HG03039 (cell line): Measurements from ENCODE around the gene KIF5A.
"Not testable (repeated sequence)": the region's sequence is repeated elsewhere in the genome, so short reads cannot be mapped to it uniquely, and the experiment has no call there.

Source experiments
- ATAC-seq: cut with Tn5 transposase; IDR thresholded peaks from one replicate; pipeline ENCODE4 v1.9.1; 2021; ENCODE audit warnings: mild to moderate bottlenecking, moderate library complexity; ENCODE audit not compliant: unreplicated experiment

The KIF5A gene

DNA sequence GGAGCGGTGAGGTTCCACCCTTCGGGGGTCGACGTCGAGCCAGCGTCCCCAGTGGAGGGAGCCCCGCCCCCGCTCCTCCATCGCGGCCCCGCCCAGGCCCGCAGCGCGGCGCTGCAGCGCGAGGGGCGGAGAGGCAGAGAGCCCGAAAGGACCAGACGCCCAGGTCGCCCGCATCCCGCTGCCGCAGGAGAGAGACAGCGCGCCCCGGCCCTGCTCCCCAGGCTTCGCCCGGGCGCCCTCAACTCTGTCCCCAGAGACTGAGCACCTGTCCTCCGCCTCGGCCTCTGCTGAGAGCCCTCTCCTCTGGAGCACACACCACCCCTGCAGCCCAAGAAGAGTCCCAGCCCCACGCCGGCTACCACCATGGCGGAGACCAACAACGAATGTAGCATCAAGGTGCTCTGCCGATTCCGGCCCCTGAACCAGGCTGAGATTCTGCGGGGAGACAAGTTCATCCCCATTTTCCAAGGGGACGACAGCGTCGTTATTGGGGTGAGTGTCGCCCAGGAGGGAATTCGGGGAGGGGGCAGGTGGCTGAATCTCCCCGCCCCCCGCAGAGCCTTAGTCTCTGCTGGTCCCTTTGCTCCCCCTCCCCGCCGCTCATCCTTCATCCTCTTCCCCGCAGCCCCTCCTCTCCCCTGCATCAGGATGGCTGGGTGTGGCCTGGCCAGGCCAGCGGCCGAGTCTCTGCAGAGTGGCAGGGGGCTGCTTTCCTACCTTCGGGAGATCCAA is at the start of gene KIF5A:
Gene KIF5A, plus strand, starts transcription at position 136 of the 732 bp plus-strand sequence. Its CDS starts 228 bp downstream, at position 364.
- ATAC-seq: no peak

- ATAC-seq: no peak
These were observed 49.6 kb upstream of the KIF5A start for GRCh38 chr12:57500213-57500612.

- not testable (repeated sequence) for ATAC-seq
These were observed 47.4 kb upstream of the KIF5A start for GRCh38 chr12:57502311-57502969.

DNA sequence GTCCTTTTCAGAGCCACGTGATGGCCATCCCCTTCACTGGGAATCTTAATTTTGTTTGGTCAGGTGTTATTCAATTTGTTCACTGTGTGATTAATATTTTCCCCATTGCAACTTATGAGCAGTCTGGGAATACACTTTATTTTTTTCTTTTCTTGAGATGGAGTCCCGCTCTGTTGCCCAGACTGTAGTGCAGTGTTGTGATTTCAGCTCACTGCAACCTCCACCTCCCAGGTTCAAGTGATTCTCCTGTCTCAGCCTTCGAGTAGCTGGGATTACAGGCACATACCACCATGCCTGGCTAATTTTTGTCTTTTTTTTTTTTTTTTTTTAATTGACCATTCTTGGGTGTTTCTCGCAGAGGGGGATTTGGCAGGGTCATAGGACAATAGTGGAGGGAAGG is 43.3 kb upstream of the KIF5A start:
- not testable (repeated sequence) for ATAC-seq

DNA sequence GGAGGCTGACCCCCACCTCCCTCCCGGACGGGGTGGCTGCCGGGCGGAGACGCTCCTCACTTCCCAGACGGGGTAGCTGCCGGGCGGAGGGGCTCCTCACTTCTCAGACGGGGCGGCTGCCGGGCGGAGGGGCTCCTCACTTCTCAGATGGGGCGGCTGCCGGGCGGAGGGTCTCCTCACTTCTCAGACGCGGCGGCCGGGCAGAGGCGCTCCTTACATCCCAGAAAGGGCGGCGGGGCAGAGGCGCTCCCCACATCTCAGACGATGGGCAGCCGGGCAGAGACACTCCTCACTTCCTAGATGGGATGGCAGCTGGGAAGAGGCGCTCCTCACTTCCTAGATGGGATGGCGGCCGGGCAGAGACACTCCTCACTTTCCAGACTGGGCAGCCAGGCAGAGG is 42.0 kb upstream of the KIF5A start:
- ATAC-seq: not testable (repeated sequence)

DNA sequence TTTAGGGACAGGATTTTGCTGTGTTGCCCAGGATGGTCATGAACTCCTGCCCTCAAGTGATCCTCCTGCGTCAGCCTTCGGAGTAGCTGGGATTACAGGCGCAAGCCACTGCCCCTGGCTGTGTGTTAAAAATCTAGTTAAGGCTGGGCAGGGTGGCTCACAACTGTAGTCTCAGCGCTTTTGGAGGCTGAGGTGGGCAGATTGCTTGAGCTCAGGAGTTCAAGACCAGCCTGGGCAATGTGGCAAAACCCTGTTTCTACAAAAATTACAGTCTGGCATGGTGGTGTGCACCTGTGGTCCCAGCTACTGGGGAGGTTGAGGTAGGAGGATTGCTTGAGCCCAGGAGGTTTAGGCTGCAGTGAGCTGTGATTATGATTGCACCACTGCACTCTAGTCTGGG is 38.7 kb upstream of the KIF5A start:
- no peak for ATAC-seq

DNA sequence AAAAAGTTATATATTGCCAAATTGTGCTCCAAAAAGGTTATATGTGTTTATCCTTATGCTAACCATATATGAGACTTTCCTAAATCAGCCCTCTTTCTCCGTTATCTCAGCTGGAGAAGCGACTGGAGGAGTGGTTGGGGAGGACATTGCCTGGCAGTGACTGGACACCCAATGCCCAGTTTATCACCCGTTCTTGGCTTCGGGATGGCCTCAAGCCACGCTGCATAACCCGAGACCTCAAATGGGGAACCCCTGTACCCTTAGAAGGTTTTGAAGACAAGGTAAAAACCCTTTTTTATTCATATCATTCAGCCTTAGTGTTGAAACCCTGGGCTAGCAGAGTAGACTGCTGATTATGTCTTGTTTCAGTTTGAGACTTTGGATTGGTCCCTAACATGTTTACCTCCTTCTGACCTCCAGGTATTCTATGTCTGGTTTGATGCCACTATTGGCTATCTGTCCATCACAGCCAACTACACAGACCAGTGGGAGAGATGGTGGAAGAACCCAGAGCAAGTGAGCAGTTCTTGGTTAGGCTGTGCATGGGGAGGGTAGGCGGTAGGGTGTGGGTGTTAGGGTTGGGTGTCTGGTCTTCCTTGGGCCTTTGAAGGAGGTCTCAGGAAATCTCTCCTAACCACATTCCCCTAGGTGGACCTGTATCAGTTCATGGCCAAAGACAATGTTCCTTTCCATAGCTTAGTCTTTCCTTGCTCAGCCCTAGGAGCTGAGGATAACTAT is 38.1 kb upstream of the KIF5A start:
- no peak for ATAC-seq

DNA sequence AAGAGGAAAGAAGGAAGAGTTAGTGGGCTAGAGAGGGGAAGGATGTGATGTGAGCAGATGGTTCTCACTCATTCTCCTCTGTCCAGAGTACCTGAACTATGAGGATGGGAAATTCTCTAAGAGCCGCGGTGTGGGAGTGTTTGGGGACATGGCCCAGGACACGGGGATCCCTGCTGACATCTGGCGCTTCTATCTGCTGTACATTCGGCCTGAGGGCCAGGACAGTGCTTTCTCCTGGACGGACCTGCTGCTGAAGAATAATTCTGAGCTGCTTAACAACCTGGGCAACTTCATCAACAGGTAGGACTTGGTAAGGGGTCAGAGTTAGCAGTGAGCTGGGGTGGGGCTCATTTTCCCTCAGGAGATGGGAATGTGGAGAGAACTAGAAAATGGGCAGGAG is 37.2 kb upstream of the KIF5A start:
- no peak for ATAC-seq

DNA sequence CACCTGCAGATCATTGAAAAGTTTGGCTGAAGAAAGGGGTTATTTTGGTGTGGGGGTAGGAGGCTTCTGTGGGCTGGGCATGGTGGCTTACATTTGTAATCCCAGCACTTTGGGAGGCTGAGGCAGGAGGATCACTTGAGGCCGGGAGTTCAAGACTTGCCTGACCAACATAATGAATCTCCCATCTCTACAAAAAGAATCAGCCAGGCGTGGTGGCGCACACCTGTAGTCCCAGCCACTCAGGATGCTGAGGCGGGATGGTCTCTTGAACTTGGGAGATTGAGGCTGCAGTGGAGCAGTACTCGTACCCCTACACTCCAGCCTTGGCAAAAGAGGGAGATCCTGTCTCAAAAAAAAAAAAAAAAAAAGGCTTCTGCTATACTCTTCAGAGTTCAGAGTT is 36.6 kb upstream of the KIF5A start:
- no peak for ATAC-seq

- ATAC-seq: not testable (repeated sequence)
These were observed 36.2 kb upstream of the KIF5A start for GRCh38 chr12:57513677-57514076.

- not testable (repeated sequence) for ATAC-seq
These were observed 35.6 kb upstream of the KIF5A start for GRCh38 chr12:57514246-57514645.

DNA sequence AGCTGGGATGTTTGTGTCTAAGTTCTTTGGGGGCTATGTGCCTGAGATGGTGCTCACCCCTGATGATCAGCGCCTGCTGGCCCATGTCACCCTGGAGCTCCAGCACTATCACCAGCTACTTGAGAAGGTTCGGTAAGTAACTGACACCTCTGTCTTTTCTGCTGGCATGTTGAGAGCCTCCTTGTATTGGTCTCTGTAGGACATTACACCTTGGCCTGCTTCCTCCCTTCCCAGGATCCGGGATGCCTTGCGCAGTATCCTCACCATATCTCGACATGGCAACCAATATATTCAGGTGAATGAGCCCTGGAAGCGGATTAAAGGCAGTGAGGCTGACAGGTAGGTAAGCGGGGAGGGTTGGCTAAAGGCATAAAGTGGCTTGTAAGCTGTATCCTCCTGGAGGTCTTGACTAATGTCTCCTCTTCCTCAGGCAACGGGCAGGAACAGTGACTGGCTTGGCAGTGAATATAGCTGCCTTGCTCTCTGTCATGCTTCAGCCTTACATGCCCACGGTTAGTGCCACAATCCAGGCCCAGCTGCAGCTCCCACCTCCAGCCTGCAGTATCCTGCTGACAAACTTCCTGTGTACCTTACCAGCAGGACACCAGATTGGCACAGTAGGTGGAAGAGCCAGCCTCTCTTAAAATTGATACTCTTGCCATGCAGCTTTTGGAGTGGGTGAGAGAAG is 35.0 kb upstream of the KIF5A start:
- no peak for ATAC-seq

DNA sequence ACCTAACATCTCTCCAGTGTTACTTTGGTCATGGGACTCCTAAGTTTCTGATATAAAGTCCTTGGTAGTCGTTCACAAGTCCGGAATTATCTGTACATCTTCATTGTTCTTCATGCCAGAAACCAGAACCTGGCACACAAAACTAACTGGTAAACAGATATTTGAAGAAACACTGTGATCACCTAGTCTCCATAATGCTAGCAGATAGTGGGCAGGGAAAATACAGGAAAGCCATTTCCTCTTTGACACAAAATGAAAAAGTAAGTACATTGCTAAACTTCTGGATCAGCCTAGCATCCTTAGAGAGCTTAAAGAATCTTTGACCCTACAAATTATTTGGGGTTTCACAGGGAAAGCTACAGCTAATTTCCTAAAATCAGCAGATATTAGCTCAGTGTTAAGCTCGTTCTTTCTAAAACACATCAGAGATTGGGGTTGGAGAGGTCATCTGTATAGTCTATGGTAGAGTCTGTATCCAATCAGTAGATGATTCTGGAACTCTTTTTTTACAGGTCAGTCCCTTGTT is 34.4 kb upstream of the KIF5A start:
- ATAC-seq: no peak

DNA sequence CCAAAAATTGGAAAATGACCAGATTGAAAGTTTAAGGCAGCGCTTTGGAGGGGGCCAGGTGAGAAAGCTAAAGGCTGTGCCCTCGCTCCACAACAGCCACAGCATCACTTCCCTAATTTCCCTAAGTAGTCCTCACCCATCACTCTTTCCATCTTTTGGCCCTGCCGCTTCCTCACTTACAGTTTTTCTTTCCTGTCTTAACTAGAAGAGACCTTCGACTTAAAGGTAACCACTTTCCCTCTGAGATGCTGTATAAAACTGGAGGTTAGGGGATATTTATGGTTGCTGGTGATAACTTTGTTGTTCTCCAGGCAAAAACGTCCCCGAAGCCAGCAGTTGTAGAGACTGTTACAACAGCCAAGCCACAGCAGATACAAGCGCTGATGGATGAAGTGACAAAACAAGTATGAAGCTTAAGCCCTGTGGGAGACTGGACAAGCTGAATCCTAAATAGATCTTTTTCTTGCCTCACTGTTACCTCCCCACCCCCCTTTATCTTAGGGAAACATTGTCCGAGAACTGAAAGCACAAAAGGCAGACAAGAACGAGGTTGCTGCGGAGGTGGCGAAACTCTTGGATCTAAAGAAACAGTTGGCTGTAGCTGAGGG is 33.8 kb upstream of the KIF5A start:
- ATAC-seq: no peak

DNA sequence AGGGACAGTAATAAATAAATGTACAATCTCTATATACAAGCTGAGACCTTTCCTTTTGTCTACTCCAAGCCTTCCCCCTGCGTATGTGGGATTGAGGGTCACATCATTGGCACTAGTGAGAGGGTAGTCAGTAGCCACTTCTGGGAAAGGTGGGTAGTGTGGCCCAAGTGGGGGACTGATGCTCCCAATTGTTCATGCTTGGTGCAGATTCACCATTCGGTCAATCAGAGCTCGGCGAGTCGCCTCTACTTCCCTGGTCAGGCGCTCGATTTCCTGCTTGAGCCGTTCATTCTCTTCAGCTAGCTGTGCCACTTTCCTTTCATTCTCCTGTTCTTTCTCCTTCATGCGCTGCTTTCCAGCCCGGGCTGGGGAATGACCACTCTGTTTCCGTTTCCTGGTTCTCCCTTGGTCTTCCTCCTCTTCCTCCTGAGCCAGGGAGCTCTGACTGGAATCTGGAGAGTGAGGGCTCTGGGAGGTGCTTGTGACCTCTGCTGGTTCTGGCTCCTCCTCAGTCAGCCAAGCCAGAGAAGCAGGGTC is 33.2 kb upstream of the KIF5A start:
- no peak for ATAC-seq

GRCh38 chr12:57517187-57517586 is 32.7 kb upstream of the KIF5A start:
- ATAC-seq: no peak

DNA sequence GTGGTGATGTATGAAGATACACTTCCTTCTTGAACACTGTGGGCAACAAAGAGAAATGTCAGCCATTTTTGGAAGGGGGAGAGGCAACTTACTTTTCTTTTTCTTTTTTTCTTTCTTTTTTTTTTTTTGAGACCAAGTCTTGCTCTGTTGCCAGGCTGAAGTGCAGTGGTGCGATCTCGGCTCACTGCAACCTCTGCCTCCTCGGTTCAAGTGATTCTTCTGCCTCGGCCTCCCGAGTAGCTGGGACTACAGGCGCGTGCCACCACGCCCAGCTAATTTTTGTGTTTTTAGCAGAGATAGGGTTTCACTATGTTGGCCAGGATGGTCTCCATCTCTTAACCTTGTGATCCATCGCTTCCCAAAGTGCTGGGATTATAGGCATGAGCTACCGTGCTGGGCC is 32.1 kb upstream of the KIF5A start:
- ATAC-seq: not testable (repeated sequence)

GRCh38 chr12:57518176-57518919 is 31.5 kb upstream of the KIF5A start:
- ATAC-seq: no peak

GRCh38 chr12:57518920-57519795 is 30.7 kb upstream of the KIF5A start:
- no peak for ATAC-seq
